RCC 7860 (cell line): ENCODE results near the gene KCNE4.
"Not testable (repeated sequence)": the region's sequence is repeated elsewhere in the genome, so short reads cannot be mapped to it uniquely, and the experiment has no call there.

Source experiments
- DNase-seq: peaks from one replicate; pipeline ENCODE4 v3.0.0-alpha.2; 2015; ENCODE audit warnings: low spot score
- FAIRE-seq: peaks from 2 replicates; lab custom pipeline; 2012; peaks lifted over from hg19 to GRCh38; lab: Jason Lieb, UNC

Gene KCNE4

GRCh38 chr2:223055836-223056235 lies 3.8 kb downstream of the KCNE4 start:
- no peak for DNase-seq
- no peak for FAIRE-seq

- DNase-seq (no peak), FAIRE-seq (no peak)
Observed at GRCh38 chr2:223056701-223057418, 4.9 kb downstream of the KCNE4 start.

- no peak for FAIRE-seq
- no peak for DNase-seq
Observed at GRCh38 chr2:223057569-223057968, 5.6 kb downstream of the KCNE4 start.

- peak; percentile 38 for DNase-seq
- no peak for FAIRE-seq
Observed at GRCh38 chr2:223058952-223059716, 7.1 kb downstream of the KCNE4 start.

- FAIRE-seq: no peak
- DNase-seq: no peak
Observed at GRCh38 chr2:223060201-223060825, 8.3 kb downstream of the KCNE4 start.

- FAIRE-seq: no peak
- DNase-seq: no peak
Observed at GRCh38 chr2:223062396-223062795, 10.4 kb downstream of the KCNE4 start.

GRCh38 chr2:223065107-223065506 lies 13.1 kb downstream of the KCNE4 start:
- DNase-seq (no peak), FAIRE-seq (no peak)

GRCh38 chr2:223066721-223067120 lies 14.7 kb downstream of the KCNE4 start:
- DNase-seq (no peak), FAIRE-seq (no peak)

- FAIRE-seq (no peak), DNase-seq (no peak)
Observed at GRCh38 chr2:223068071-223068470, 16.1 kb downstream of the KCNE4 start.

- DNase-seq: no peak
- no peak for FAIRE-seq
Observed at GRCh38 chr2:223069465-223069864, 17.5 kb downstream of the KCNE4 start.

GRCh38 chr2:223069988-223070387 lies 18.0 kb downstream of the KCNE4 start:
- DNase-seq (no peak), FAIRE-seq (no peak)

GRCh38 chr2:223071139-223071538 lies 19.1 kb downstream of the KCNE4 start:
- DNase-seq (no peak), FAIRE-seq (no peak)

GRCh38 chr2:223072826-223073225 lies 20.8 kb downstream of the KCNE4 start:
- DNase-seq: no peak
- FAIRE-seq: no peak

GRCh38 chr2:223075301-223076270 lies 23.6 kb downstream of the KCNE4 start:
- FAIRE-seq (peak; percentile 31), DNase-seq (peak; percentile 39)

GRCh38 chr2:223076573-223076972 lies 24.6 kb downstream of the KCNE4 start:
- FAIRE-seq (peak; percentile 83), DNase-seq (peak; percentile 85)

GRCh38 chr2:223078482-223078881 lies 26.5 kb downstream of the KCNE4 start:
- DNase-seq: no peak
- FAIRE-seq: no peak

GRCh38 chr2:223079378-223079777 lies 27.4 kb downstream of the KCNE4 start:
- no peak for DNase-seq
- no peak for FAIRE-seq

GRCh38 chr2:223079925-223080324 lies 27.9 kb downstream of the KCNE4 start:
- no peak for FAIRE-seq
- DNase-seq: no peak

GRCh38 chr2:223080790-223081360 lies 28.9 kb downstream of the KCNE4 start:
- DNase-seq, FAIRE-seq: not testable (repeated sequence)

- FAIRE-seq (no peak), DNase-seq (no peak)
Observed at GRCh38 chr2:223081789-223082188, 29.8 kb downstream of the KCNE4 start.
